CD4-positive, alpha-beta T cell treated with Interleukin-15 for 1 hour (primary cell): ENCODE data around the gene CLSTN1.
"Not testable (repeated sequence)": the region's sequence is repeated elsewhere in the genome, so short reads cannot be mapped to it uniquely, and the experiment has no call there.

Experiments
- DNase-seq: peaks from one replicate; pipeline ENCODE4 v3.0.0-alpha.2; 2020

CLSTN1 gene

GRCh38 chr1:9794081-9794480 lies 29.7 kb downstream of the CLSTN1 start:
- DNase-seq, result no peak

DNA sequence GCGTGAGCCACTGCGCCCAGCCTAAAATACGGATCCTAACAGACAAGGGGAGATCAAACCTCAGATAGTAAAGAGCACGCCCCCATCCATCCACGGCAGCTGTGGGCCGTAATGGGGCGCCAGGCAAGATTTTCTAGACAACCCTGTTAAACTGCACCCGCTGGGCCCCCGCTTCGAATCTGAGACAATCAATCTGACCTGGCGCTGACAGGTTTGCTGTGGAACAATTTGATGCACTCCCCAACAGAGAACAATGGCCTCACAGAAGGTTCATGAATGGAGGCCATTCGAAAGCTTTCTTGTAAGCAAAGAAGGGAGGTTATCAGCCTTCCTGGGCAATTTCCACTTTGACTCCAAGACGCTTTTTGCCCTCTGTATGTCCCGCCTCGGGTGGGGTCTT lies 30.5 kb downstream of the CLSTN1 start:
- no peak for DNase-seq

DNA sequence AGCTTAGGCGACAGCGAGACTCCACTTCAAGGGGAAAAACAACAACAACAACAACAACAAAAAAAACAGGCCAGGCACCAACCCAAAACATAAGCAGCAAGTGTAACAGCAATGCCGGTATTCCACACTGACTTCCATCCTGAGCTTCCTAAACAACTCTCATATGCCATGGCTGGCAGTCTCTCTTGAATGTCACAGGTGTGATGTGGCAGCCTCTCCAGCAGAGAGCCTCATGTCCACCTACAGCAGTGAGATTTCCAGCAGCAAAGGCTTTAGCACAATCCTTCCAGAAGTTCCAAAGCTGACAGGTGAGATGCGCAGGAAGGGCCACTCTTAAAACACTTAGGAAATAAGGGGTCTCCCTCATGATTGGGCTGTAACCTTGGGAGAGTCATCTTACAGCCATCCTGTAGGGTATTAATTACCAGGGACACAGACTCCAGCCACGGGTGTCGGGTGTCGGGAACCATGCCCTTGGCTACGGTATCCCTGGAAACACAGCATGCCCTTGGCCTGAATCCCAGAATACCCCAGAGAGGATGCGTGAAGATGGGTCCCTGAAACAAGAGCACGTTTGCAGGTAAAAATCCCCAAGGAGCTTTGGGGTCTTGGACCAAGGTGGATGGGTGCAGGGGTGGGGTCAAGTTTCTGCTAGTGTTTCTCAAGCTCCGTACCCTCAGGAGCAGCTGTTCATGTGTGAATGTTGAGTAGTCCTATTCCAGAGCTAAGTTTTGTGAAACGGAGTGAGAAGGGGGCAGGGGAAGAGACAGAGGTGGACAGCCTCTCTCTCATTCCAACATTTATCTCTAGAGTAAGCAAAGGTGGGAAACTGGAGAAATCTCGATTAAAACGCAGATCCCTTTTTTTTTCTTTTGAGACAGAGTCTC lies 31.4 kb downstream of the CLSTN1 start:
- DNase-seq, result no peak

DNA sequence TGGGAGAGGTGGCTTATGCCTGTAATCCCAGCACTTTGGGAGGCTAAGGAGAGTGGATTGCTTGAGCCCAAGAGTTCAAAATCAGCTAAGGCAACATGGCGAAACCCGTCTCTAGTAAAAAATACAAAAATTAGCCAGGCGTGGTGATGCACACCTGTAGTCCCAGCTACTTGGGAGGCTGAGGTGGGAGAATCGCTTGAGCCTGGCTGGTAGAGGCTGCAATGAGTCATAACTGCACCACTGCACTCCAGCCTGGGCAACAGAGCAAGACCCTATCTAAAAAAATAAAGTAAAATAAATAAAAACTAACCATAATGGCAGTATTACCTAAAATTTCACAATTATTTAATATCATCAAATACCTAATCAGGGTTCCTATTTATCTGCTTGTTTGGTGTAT lies 34.1 kb downstream of the CLSTN1 start:
- DNase-seq, result not testable (repeated sequence)

GRCh38 chr1:9787702-9788101 lies 36.1 kb downstream of the CLSTN1 start:
- peak; percentile 32 for DNase-seq

- DNase-seq, result no peak
Measured at GRCh38 chr1:9785406-9785805, 38.4 kb downstream of the CLSTN1 start.

DNA sequence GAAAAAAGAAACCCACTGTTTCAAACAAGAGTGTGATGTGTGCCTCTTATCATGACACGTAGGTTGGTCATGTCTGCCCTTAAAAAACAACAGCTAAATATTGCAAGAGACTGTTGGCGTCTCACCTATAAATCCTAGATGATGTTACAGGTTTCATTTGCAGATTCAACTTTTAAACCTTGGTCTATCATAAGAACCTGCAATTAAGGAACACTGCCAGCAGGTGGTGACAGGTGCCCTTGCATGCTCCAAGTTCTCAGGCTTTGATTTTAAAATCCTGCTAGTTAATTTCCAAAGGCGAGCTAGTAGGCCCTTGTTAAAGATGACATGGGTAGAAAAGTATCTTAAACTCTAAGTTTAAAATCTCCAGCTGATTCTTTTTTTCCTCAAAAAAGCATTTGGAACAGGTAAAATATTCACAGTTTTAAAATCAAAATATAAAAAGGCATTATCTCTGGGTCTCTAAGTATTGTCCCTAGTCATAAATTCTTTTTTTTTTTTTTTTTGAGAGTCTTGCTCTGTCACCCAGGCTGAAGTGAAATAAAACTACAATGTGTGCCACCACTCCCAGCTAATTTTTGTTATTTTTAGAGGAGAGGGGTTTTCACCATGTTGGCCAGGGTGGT lies 39.1 kb downstream of the CLSTN1 start:
- DNase-seq, result peak; percentile 36

GRCh38 chr1:9782897-9783296 lies 40.9 kb downstream of the CLSTN1 start:
- no peak for DNase-seq

GRCh38 chr1:9782116-9782751 lies 41.5 kb downstream of the CLSTN1 start:
- no peak for DNase-seq

DNA sequence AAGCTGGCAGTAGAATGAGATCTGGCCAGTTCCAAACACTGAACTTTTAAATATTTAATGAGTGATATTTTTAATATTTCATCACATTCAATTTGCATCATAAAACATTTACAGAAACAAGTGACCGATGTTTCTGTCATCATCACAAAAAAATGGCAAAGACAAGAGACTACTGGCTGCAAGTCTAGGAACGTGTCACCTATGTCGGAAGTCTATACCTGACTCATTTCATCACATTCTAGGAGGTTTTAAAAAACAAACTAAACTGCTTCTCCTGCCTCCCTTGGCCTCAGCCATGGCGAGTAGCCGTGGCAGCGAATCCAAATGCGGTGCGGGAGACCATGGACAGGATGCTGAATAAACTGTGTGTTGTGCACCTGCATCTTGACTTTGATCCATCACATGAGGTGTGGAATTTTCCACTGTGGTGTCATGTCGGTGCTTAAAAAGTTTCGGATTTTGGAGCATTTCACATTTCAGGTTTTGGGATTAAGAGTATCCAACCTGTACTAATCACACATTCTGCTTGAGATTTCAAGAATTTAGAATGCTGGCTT lies 43.1 kb downstream of the CLSTN1 start:
- no peak for DNase-seq

DNA sequence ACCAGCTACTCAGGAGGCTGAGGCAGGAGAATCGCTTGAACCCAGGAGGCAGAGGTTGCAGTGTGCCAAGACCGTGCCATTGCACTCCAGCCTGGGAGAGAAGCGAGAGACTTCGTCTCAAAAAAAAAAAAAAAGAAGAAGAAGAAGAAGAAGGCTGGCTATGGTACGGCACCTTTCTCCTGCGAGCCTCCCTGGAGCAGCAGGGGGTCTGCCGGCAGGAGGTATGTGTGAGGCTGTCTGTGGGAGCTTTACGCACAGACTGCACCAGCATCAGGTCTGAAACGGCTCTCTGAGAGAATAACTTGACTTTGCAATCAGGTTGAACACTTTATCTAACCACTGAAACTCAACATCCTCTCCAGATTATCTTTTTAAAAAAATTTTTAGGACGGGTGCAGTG lies 44.9 kb downstream of the CLSTN1 start:
- no peak for DNase-seq

DNA sequence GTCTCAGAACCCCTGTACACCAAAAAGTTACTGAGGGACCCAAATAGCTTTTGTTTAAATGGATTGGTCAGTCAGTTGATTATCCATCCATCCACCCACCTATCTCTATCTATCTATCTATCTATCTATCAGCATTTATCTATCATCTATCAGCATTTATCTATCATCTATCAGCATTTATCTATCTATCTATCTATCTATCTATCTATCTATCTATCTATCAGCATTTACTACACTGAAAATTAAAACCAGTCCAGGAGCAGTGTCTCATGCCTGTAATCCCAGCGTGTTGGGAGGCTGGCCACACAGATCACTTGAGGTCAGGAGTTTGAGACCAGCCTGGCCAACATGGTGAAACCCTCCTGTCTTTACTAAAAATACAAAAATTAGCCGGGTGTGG lies 47.1 kb downstream of the CLSTN1 start:
- DNase-seq, result no peak

GRCh38 chr1:9774712-9775679 lies 48.8 kb downstream of the CLSTN1 start:
- no peak for DNase-seq

DNA sequence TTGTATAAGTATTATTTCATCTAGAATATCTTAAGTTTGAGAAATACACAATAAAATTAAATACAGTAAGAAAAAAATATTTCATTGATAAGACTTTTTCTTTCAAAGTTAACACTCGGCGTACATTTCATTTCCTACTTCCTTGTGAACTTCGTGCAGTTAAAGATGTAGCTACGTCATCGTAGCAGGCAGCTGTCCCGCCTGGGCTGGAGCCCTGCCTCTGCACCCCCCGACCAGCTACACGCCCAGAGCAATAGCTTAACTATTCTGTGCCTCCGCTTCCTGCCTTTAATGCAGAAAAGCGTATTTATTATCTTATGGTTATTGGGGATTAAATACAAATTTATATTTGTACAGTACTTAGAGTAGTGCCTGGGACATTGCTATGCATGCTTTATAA lies 53.5 kb downstream of the CLSTN1 start:
- DNase-seq, result no peak

- no peak for DNase-seq
Measured at GRCh38 chr1:9768983-9769382, 54.8 kb downstream of the CLSTN1 start.

DNA sequence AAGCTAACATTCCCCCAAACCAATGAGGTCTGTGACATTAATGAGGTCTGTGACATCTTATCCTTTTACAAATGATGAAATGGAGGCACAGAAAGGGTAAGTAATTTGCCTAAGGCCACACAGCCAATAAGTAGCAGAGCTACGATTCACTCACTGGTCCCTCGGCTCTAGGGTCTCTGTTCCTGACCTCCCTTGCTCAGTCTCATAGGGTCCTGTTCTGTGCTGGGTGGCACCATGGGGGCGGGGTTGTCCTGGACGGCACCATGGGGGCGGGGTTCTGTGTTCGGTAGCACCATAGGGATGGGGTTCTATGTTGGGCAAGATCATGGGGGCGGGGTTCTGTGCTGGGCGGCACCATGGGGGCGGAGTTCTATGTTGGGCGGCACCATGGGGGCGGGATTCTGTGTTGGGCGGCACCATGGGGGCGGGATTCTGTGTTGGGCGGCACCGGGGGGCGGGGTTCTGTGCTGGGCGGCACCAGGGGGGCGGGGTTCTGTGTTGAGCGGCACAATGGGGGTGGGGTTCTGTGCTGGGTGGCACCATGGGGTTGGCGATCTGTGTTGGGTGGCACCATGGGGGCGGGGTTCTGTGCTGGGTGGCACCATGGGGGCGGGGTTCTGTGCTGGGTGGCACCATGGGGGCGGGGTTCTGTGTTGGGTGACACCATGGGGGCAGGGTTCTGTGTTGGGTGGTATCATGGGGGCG lies 55.6 kb downstream of the CLSTN1 start:
- no peak for DNase-seq

DNA sequence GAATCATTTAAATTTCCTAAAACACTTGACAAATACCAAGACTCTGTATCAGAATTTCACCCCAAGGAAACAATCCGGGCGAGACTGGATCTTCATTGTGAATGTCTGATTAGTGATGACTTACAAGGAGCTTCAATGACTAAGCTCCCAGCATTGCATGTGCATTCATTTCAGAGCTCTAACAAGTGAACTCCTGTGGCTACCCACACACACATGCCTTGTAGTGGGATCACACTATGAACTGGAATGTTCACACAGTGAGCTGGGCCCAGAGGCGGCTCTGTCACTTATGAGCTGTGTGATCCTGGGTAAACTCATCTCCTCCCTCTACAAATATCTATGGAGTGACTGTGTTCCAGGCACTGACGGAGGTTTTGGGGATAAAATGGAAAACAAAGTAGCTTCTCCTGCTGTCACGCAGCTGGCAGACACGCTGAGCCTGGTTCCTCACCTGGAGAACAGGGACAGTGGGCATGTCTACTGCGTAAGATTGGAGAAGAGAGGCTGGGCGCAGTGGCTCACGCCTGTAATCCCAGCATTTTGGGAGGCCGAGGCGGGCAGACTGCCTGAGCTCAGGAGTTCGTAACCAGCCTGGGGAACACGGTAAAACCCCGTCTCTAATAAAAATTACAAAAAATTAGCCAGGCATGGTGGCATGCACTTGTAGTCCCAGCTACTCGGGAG lies 56.9 kb downstream of the CLSTN1 start:
- no peak for DNase-seq

- no peak for DNase-seq
Measured at GRCh38 chr1:9764550-9764949, 59.2 kb downstream of the CLSTN1 start.

DNA sequence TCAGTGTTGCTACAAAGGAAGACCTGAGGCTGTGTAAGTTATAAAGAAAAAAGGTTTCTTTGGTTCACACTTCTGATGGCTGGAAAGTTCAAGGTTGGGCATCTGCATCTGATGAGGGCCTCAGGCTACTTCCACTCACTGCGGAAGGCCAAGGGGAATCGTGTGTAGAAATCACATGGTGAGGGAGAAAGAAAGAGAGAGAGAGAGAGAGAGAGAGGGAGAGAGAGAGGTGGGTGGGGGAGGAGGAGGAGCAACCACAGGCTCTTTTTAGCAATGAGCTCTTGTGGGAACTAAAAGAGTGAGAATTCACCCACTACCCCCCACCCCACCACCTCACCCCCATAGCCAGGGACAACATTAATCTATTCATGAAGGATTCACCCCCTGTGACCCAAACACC lies 59.9 kb downstream of the CLSTN1 start:
- DNase-seq, result no peak

- not testable (repeated sequence) for DNase-seq
Measured at GRCh38 chr1:9762446-9762845, 61.3 kb downstream of the CLSTN1 start.

DNA sequence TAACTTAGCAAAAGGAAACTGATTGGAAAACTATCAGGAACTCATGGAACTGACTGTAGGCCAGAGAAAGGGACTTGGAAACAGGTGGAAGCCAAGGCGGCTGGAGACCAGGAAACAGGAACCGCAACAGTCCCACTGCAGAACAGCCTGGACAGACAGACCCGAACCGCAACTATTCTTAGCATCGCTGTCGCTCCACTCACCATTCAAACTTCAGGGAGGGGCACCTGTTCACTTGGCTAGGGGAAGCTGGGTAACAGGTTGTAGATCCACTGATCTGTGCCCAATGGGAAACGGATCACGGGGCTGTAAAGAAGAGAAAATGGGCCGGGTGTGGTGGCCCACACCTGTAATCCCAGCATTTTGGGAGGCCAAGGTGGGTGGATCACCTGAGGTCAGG lies 61.9 kb downstream of the CLSTN1 start:
- no peak for DNase-seq
